ENCODE results near the gene KCNE3. TPM values are rescaled to one million over a fixed set of nuclear protein-coding genes. Genes with fewer than 3 reads are reported as not detected.

The KCNE3 gene
- total and polyA plus RNA-seq, 2 of the 13 experiments (the other 11 are each of a cell fraction or from before 2014, with no cell fraction given), result 0.33 to 2.2 TPM

DNA sequence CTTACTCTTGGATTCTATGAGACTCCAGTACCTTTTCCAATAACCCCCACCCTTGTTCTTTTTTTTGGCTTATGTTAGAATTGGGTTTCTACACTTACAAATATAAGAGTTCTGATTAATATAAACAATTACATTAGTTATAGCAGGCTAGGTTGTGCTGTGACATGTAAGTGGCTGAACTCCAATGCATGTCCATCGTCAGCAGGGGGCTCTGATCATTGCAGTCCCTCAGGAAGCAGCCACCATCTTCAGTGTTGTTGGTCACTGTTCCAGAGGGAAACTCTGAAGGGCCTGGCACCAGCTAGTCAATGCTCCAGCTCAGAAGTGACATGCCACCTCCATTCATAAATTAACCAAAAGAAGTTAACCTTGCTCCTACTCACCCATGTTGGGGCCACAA is 20.5 kb upstream of the KCNE3 start:
- DNase-seq (ENCODE audit: low spot score), result peak; percentile 54
- no peak overlapping the region for H2AFZ ChIP-seq (ENCODE audit: low read length)
- H3K9ac ChIP-seq (ENCODE audit: insufficient read depth, low read depth, low read length), result no peak overlapping the region
- no peaks in the 10 kb centered on the region for H3K79me2 ChIP-seq (ENCODE audit: insufficient read depth, low read length)
- H4K20me1 ChIP-seq (ENCODE audit: insufficient read depth, low read length), result no peaks in the 10 kb centered on the region
- no peaks in the 10 kb centered on the region for H3K36me3 ChIP-seq (replicated peaks in 1 of 2; ENCODE audit: control insufficient read depth in 1 of 2, insufficient read depth in 2 of 2, low read length in 2 of 2)
- intact Hi-C loops (cut with micrococcal nuclease; ENCODE audit: unreplicated experiment), result loop anchor here (1.0 kb wide), 1 partner anchor 82 kb away; no protein-coding TSS in a partner anchor
- no peak overlapping the region for H3K4me3 ChIP-seq (replicated peaks in 1 of 3; ENCODE audit: insufficient read depth in 1 of 3, low read depth in 2 of 3, low read length in 3 of 3)
- BruUV-seq (replicated peaks), result no TSS peak
- FAIRE-seq, result peak; percentile 74
- CTCF ChIA-PET (ENCODE audit: low intra/inter-chr PET ratio, low total read pairs), result interaction anchor here (1.6 kb wide), 1 partner anchor 83 kb away, joined by 17 read pairs; no protein-coding TSS in a partner anchor
- peak; percentile 94 for ATAC-seq
- no peaks in the 10 kb centered on the region for H3K9me3 ChIP-seq (ENCODE audit: low read length)
- in situ Hi-C loops (cut with HindIII; ENCODE audit: extremely low pct_ligation_motif_present, low pct_unique_long_range_greater_than_20kb), result no loop called here
- peaks cover 22% of the 10 kb centered on the region for H3K4me1 ChIP-seq (ENCODE audit: insufficient read depth, low read length)
- 22% methylated on average over 1 of the region's 1 CpG for whole genome bisulfite sequencing (ENCODE audit: low lambda C conversion rate)
- H3K27me3 ChIP-seq (ENCODE audit: control insufficient read depth in 1 of 2, insufficient read depth in 2 of 2, low read length in 2 of 2), result no peaks in the 10 kb centered on the region
- no peak overlapping the region for H3K4me2 ChIP-seq (ENCODE audit: low read depth, low read length)
- no peak overlapping the region for H3K27ac ChIP-seq (ENCODE audit: extremely low read length, insufficient read depth, low read length)
- POLR2A ChIA-PET, result interaction anchor here (0.9 kb wide), 1 partner anchor 17 kb away, joined by 4 read pairs; no protein-coding TSS in a partner anchor
- no peak for TF ChIP-seq CREB1 (IDR thresholded peaks at IDR 0.05)
- TF ChIP-seq CREB1 (CRISPR knock-in tag; IDR thresholded peaks at IDR 0.05), result no peak
- TF ChIP-seq SMC3 (IDR thresholded peaks at IDR 0.05; ENCODE audit: low read length), result peak; percentile 68; the same call in 1 of the 2 replicates
- TF ChIP-seq, protein P1, sequence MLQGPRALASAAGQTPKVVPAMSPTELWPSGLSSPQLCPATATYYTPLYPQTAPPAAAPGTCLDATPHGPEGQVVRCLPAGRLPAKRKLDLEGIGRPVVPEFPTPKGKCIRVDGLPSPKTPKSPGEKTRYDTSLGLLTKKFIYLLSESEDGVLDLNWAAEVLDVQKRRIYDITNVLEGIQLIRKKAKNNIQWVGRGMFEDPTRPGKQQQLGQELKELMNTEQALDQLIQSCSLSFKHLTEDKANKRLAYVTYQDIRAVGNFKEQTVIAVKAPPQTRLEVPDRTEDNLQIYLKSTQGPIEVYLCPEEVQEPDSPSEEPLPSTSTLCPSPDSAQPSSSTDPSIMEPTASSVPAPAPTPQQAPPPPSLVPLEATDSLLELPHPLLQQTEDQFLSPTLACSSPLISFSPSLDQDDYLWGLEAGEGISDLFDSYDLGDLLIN (CRISPR knock-in tag; IDR thresholded peaks at IDR 0.05; ENCODE audit: borderline replicate concordance), result no peak
- peak; percentile 15 for TF ChIP-seq YY1 (IDR thresholded peaks at IDR 0.05; ENCODE audit: insufficient read depth, insufficient replicate concordance, low read depth, low read length)
- no peak for TF ChIP-seq DR1 (CRISPR knock-in tag; IDR thresholded peaks at IDR 0.05)
- TF ChIP-seq, protein P2, sequence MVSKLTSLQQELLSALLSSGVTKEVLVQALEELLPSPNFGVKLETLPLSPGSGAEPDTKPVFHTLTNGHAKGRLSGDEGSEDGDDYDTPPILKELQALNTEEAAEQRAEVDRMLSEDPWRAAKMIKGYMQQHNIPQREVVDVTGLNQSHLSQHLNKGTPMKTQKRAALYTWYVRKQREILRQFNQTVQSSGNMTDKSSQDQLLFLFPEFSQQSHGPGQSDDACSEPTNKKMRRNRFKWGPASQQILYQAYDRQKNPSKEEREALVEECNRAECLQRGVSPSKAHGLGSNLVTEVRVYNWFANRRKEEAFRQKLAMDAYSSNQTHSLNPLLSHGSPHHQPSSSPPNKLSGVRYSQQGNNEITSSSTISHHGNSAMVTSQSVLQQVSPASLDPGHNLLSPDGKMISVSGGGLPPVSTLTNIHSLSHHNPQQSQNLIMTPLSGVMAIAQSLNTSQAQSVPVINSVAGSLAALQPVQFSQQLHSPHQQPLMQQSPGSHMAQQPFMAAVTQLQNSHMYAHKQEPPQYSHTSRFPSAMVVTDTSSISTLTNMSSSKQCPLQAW (CRISPR knock-in tag; IDR thresholded peaks at IDR 0.05), result 0 out of 2 replicates have a peak, but pooled peaks have one; percentile 24
- TF ChIP-seq, protein P3, sequence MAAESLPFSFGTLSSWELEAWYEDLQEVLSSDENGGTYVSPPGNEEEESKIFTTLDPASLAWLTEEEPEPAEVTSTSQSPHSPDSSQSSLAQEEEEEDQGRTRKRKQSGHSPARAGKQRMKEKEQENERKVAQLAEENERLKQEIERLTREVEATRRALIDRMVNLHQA (CRISPR knock-in tag; IDR thresholded peaks at IDR 0.05), result no peak
- TF ChIP-seq XRCC5 (optimal IDR thresholded peaks at IDR 0.05; ENCODE audit: low read length), result peak; percentile 29
- TF ChIP-seq MTERF4 (CRISPR knock-in tag; IDR thresholded peaks at IDR 0.05), result no peak
- TF ChIP-seq SAP130 (CRISPR knock-in tag; IDR thresholded peaks at IDR 0.05; ENCODE audit: low read depth), result 0 out of 2 replicates have a peak, but pooled peaks have one; percentile 22
- TF ChIP-seq AKAP8 (CRISPR knock-in tag; IDR thresholded peaks at IDR 0.05), result no peak
- TF ChIP-seq, protein P4, sequence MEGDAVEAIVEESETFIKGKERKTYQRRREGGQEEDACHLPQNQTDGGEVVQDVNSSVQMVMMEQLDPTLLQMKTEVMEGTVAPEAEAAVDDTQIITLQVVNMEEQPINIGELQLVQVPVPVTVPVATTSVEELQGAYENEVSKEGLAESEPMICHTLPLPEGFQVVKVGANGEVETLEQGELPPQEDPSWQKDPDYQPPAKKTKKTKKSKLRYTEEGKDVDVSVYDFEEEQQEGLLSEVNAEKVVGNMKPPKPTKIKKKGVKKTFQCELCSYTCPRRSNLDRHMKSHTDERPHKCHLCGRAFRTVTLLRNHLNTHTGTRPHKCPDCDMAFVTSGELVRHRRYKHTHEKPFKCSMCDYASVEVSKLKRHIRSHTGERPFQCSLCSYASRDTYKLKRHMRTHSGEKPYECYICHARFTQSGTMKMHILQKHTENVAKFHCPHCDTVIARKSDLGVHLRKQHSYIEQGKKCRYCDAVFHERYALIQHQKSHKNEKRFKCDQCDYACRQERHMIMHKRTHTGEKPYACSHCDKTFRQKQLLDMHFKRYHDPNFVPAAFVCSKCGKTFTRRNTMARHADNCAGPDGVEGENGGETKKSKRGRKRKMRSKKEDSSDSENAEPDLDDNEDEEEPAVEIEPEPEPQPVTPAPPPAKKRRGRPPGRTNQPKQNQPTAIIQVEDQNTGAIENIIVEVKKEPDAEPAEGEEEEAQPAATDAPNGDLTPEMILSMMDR (CRISPR knock-in tag; IDR thresholded peaks at IDR 0.05), result peak; percentile 66
- no peak for TF ChIP-seq ZBTB46 (CRISPR knock-in tag; IDR thresholded peaks at IDR 0.05; ENCODE audit: borderline replicate concordance)
- no peak for TF ChIP-seq PBX3 (CRISPR knock-in tag; IDR thresholded peaks at IDR 0.05; ENCODE audit: borderline replicate concordance)

Measured in HepG2 (cell line).